Astrocyte (in vitro differentiated cells and primary cell): ENCODE results near the gene TJP1. TPM values are rescaled to one million over a fixed set of nuclear protein-coding genes. Genes with fewer than 3 reads are reported as not detected.

Source experiments
- DNase-seq: peaks from one replicate; pipeline ENCODE4 v3.0.0-alpha.2; 2010; ENCODE audit warnings: low read depth
- FAIRE-seq: peaks from 2 replicates; lab custom pipeline; 2011; peaks lifted over from hg19 to GRCh38; lab: Jason Lieb, UNC
- H2AFZ ChIP-seq: 2 replicates; pipeline ENCODE4 v1.6.0; 2012; ENCODE audit warnings: low read depth, low read length, inconsistent platforms
- H3K27ac ChIP-seq: 2 replicates; pipeline ENCODE4 v1.5.1; 2011; ENCODE audit warnings: low read depth, low read length, inconsistent platforms
- H3K27me3 ChIP-seq: 2 replicates; pipeline ENCODE4 v1.6.0; 2011; ENCODE audit warnings: low read length, inconsistent platforms; ENCODE audit not compliant: insufficient read depth
- H3K36me3 ChIP-seq: 2 replicates; pipeline ENCODE4 v1.5.1; 2011; ENCODE audit warnings: low read length, inconsistent platforms; ENCODE audit not compliant: insufficient read depth
- H3K4me1 ChIP-seq: 2 replicates; pipeline ENCODE4 v1.5.1; 2011; ENCODE audit warnings: low read length, inconsistent platforms; ENCODE audit not compliant: insufficient read depth
- H3K4me2 ChIP-seq: 2 replicates; pipeline ENCODE4 v1.6.0; 2012; ENCODE audit warnings: low read length, inconsistent platforms
- H3K4me3 ChIP-seq: 2 replicates; pipeline ENCODE4 v1.5.1; 2011; ENCODE audit warnings: low read depth, mild to moderate bottlenecking, low read length, inconsistent platforms; ENCODE audit not compliant: insufficient read depth
- H3K79me2 ChIP-seq: 2 replicates; pipeline ENCODE4 v1.6.0; 2012; ENCODE audit warnings: mild to moderate bottlenecking, low read length, inconsistent platforms; ENCODE audit not compliant: insufficient read depth
- H3K9ac ChIP-seq: 2 replicates; pipeline ENCODE4 v1.6.0; 2012; ENCODE audit warnings: mild to moderate bottlenecking, low read length, inconsistent platforms
- H3K9me3 ChIP-seq: 2 replicates; pipeline ENCODE4 v1.5.1; 2012; ENCODE audit warnings: low read depth, mild to moderate bottlenecking, low read length, inconsistent platforms; ENCODE audit not compliant: insufficient read depth
- H4K20me1 ChIP-seq: 2 replicates; pipeline ENCODE4 v1.6.0; 2012; ENCODE audit warnings: low read length, inconsistent platforms; ENCODE audit not compliant: insufficient read depth
- H3K27ac Mint-ChIP-seq: one replicate; pipeline ENCODE4 v1.8.0; 2021; ENCODE audit warnings: mild to moderate bottlenecking, mixed read lengths; ENCODE audit not compliant: unreplicated experiment
- H3K27me3 Mint-ChIP-seq: one replicate; pipeline ENCODE4 v1.8.0; 2021; ENCODE audit warnings: low read depth, mixed read lengths; ENCODE audit not compliant: unreplicated experiment
- H3K36me3 Mint-ChIP-seq: one replicate; pipeline ENCODE4 v1.8.0; 2021; ENCODE audit warnings: low read depth, mixed read lengths; ENCODE audit not compliant: unreplicated experiment
- H3K4me1 Mint-ChIP-seq: one replicate; pipeline ENCODE4 v1.8.0; 2021; ENCODE audit warnings: low read depth, mixed read lengths; ENCODE audit not compliant: unreplicated experiment
- H3K4me3 Mint-ChIP-seq: one replicate; pipeline ENCODE4 v1.8.0; 2021; ENCODE audit warnings: mild to moderate bottlenecking, moderate library complexity, mixed read lengths; ENCODE audit not compliant: unreplicated experiment
- H3K9me3 Mint-ChIP-seq: one replicate; pipeline ENCODE4 v1.8.0; 2021; ENCODE audit warnings: mild to moderate bottlenecking, mixed read lengths; ENCODE audit not compliant: unreplicated experiment
- CTCF ChIP-seq: IDR thresholded peaks from 2 replicates; pipeline ENCODE4 v1.5.1; 2011; ENCODE audit warnings: low read depth, mild to moderate bottlenecking, inconsistent platforms, low read length, moderate library complexity; ENCODE audit not compliant: insufficient read depth
- EZH2 ChIP-seq: IDR thresholded peaks from 2 replicates; pipeline ENCODE4 v1.6.1; 2012; ENCODE audit warnings: mild to moderate bottlenecking, low read length, inconsistent platforms; ENCODE audit not compliant: insufficient read depth
- total RNA-seq: library from RNA; stranded (reverse); gene quantifications from 2 replicates; pipeline ENCODE4 v1.2.1, GENCODE V29; 2021

TJP1 gene
- total RNA-seq, 1 donor from 2014 or later: 137 TPM

- Histone ChIP-seq H3K27me3 (no peaks in the 10 kb centered on the region), H3K79me2 (no peaks in the 10 kb centered on the region), H3K27ac (no peak overlapping the region), H3K4me2 (no peak overlapping the region), H3K4me3 (no peak overlapping the region), H3K9me3 (no peaks in the 10 kb centered on the region), H3K9ac (no peak overlapping the region), H2AFZ (no peak overlapping the region), H4K20me1 (peaks cover 5% of the 10 kb centered on the region), H3K36me3 (peaks cover 61% of the 10 kb centered on the region), H3K4me1 (peaks cover 9% of the 10 kb centered on the region)
- no peak for FAIRE-seq
- Mint-ChIP-seq H3K27ac (no peak overlapping the region), H3K4me3 (no peak overlapping the region), H3K27me3 (no peaks in the 10 kb centered on the region), H3K9me3 (no peaks in the 10 kb centered on the region), H3K4me1 (peaks cover 18% of the 10 kb centered on the region), H3K36me3 (peaks cover 16% of the 10 kb centered on the region)
- no peak for DNase-seq
- TF ChIP-seq CTCF (no peak), EZH2 (no peak)
Observed at GRCh38 chr15:29701151-29701550, 121.1 kb downstream of the TJP1 start.

GRCh38 chr15:29700296-29700695 is 122.0 kb downstream of the TJP1 start:
- Histone ChIP-seq H3K36me3 (peaks cover 56% of the 10 kb centered on the region), H3K79me2 (no peaks in the 10 kb centered on the region), H2AFZ (no peak overlapping the region), H3K9ac (no peak overlapping the region), H3K4me2 (no peak overlapping the region), H3K4me1 (peaks cover 9% of the 10 kb centered on the region), H4K20me1 (peaks cover 4% of the 10 kb centered on the region), H3K27ac (no peak overlapping the region), H3K4me3 (no peak overlapping the region), H3K27me3 (no peaks in the 10 kb centered on the region), H3K9me3 (no peaks in the 10 kb centered on the region)
- Mint-ChIP-seq H3K4me1 (peaks cover 18% of the 10 kb centered on the region), H3K9me3 (no peaks in the 10 kb centered on the region), H3K27ac (no peak overlapping the region), H3K36me3 (peaks cover 14% of the 10 kb centered on the region), H3K27me3 (no peaks in the 10 kb centered on the region), H3K4me3 (no peak overlapping the region)
- FAIRE-seq (no peak), DNase-seq (no peak)
- TF ChIP-seq CTCF (no peak), EZH2 (no peak)

- H3K79me2 ChIP-seq: no peaks in the 10 kb centered on the region
- H3K4me3 ChIP-seq: no peak overlapping the region
- H3K27ac Mint-ChIP-seq: no peak overlapping the region
- no peaks in the 10 kb centered on the region for H3K27me3 Mint-ChIP-seq
- TF ChIP-seq CTCF: no peak
- no peak for DNase-seq
- H3K4me1 Mint-ChIP-seq: peaks cover 18% of the 10 kb centered on the region
- no peaks in the 10 kb centered on the region for H3K9me3 ChIP-seq
- no peak overlapping the region for H3K4me2 ChIP-seq
- H2AFZ ChIP-seq: no peak overlapping the region
- peaks cover 51% of the 10 kb centered on the region for H3K36me3 ChIP-seq
- no peak overlapping the region for H3K9ac ChIP-seq
- H3K27me3 ChIP-seq: no peaks in the 10 kb centered on the region
- no peaks in the 10 kb centered on the region for H3K9me3 Mint-ChIP-seq
- H3K4me1 ChIP-seq: peaks cover 9% of the 10 kb centered on the region
- peaks cover 14% of the 10 kb centered on the region for H3K36me3 Mint-ChIP-seq
- no peak for FAIRE-seq
- H3K4me3 Mint-ChIP-seq: no peak overlapping the region
- peaks cover 1% of the 10 kb centered on the region for H4K20me1 ChIP-seq
- H3K27ac ChIP-seq: no peak overlapping the region
Observed at GRCh38 chr15:29699791-29700190, 122.5 kb downstream of the TJP1 start.
